NCI-H345 (cell line): ENCODE measurements around the gene PCSK6.

Experiments used
- DNase-seq: peaks from one replicate; lab custom pipeline; 2025; lab: John Stamatoyannopoulos, UW

The PCSK6 gene

GRCh38 chr15:101325263-101326025, 164.1 kb downstream of the PCSK6 start:
- no peak for DNase-seq

- DNase-seq: no peak
These were observed 164.9 kb downstream of the PCSK6 start for GRCh38 chr15:101324524-101325177.

GRCh38 chr15:101323793-101324523, 165.5 kb downstream of the PCSK6 start:
- no peak for DNase-seq

- no peak for DNase-seq
These were observed 166.5 kb downstream of the PCSK6 start for GRCh38 chr15:101322854-101323477.

GRCh38 chr15:101322016-101322695, 167.4 kb downstream of the PCSK6 start:
- no peak for DNase-seq

GRCh38 chr15:101320501-101321052, 168.9 kb downstream of the PCSK6 start:
- no peak for DNase-seq

- no peak for DNase-seq
These were observed 170.7 kb downstream of the PCSK6 start for GRCh38 chr15:101318839-101319238.

- no peak for DNase-seq
These were observed 171.2 kb downstream of the PCSK6 start for GRCh38 chr15:101318147-101318819.

GRCh38 chr15:101317336-101317872, 172.1 kb downstream of the PCSK6 start:
- DNase-seq: no peak

GRCh38 chr15:101316529-101316928, 173.0 kb downstream of the PCSK6 start:
- DNase-seq: no peak

- DNase-seq: no peak
These were observed 173.8 kb downstream of the PCSK6 start for GRCh38 chr15:101315736-101316135.

- DNase-seq: no peak
These were observed 175.0 kb downstream of the PCSK6 start for GRCh38 chr15:101314336-101315125.

GRCh38 chr15:101313041-101313761, 176.3 kb downstream of the PCSK6 start:
- DNase-seq: no peak

- no peak for DNase-seq
These were observed 179.0 kb downstream of the PCSK6 start for GRCh38 chr15:101310508-101310907.

GRCh38 chr15:101310161-101310480, 179.4 kb downstream of the PCSK6 start:
- DNase-seq: no peak

- peak; percentile 59 for DNase-seq
These were observed 179.9 kb downstream of the PCSK6 start for GRCh38 chr15:101309436-101310160.

- DNase-seq: peak; percentile 80
These were observed 180.7 kb downstream of the PCSK6 start for GRCh38 chr15:101308604-101309435.
